ENCODE data around the gene ZNRF2. TPM values are rescaled to one million over a fixed set of nuclear protein-coding genes. Genes with fewer than 3 reads are reported as not detected.

ZNRF2 gene
- total RNA-seq, 1 experiment from 2014 or later: 38.5 TPM

GRCh38 chr7:30405179-30405578, 120.8 kb downstream of the ZNRF2 start:
- no peak for DNase-seq (ENCODE audit: low spot score)

- DNase-seq (ENCODE audit: low spot score): no peak
These were observed 122.4 kb downstream of the ZNRF2 start for GRCh38 chr7:30406664-30407425.

GRCh38 chr7:30411173-30411572, 126.8 kb downstream of the ZNRF2 start:
- no peak for DNase-seq (ENCODE audit: low spot score)

GRCh38 chr7:30411897-30412296, 127.5 kb downstream of the ZNRF2 start:
- DNase-seq (ENCODE audit: low spot score): no peak

GRCh38 chr7:30412782-30413504, 128.5 kb downstream of the ZNRF2 start:
- peak; percentile 94 for DNase-seq (ENCODE audit: low spot score)

- DNase-seq (ENCODE audit: low spot score): no peak
These were observed 129.5 kb downstream of the ZNRF2 start for GRCh38 chr7:30413864-30414263.

Small RNA genes lying within 50 kb of the gene (small RNA-seq; reads per million reads assigned to genes)
- gene MIR550A1: not detected

Other genes with a start within 250 kb of the ZNRF2 start
- 7.2 and 8.5 TPM in 2 replicates for gene MTURN, start 149.6 kb upstream of the ZNRF2 start, total RNA-seq (2014; rRNA removed; shearing (Covaris generic))
- gene NOD1, start 194.2 kb downstream of the ZNRF2 start, total RNA-seq (2014; rRNA removed; shearing (Covaris generic)): 5.5 and 6.2 TPM in 2 replicates
- gene GGCT, start 220.2 kb downstream of the ZNRF2 start, total RNA-seq (2014; rRNA removed; shearing (Covaris generic)): 123 TPM in 2 replicates

All from HT-29 (cell line).